AG09309 (cell line): ENCODE results near the gene CCSAP.

ENCODE experiments used
- DNase-seq: peaks from one replicate; pipeline ENCODE4 v3.0.0-alpha.2; 2010; ENCODE audit warnings: low read depth
- H3K4me3 ChIP-seq: 2 replicates; pipeline ENCODE4 v1.5.1; 2011; ENCODE audit warnings: mild to moderate bottlenecking, low read depth, low read length, moderate library complexity; ENCODE audit not compliant: control insufficient read depth
- TF ChIP-seq, protein P1 (sequence below): IDR thresholded peaks from 2 replicates; pipeline ENCODE4 v1.5.1; 2011; ENCODE audit warnings: mild to moderate bottlenecking, low read depth, low read length, inconsistent platforms; ENCODE audit not compliant: insufficient read depth, control insufficient read depth; ENCODE audit errors: missing control alignments

Gene CCSAP

GRCh38 chr1:229319487-229319886 lies 23.4 kb downstream of the CCSAP start:
- TF ChIP-seq, protein P1, sequence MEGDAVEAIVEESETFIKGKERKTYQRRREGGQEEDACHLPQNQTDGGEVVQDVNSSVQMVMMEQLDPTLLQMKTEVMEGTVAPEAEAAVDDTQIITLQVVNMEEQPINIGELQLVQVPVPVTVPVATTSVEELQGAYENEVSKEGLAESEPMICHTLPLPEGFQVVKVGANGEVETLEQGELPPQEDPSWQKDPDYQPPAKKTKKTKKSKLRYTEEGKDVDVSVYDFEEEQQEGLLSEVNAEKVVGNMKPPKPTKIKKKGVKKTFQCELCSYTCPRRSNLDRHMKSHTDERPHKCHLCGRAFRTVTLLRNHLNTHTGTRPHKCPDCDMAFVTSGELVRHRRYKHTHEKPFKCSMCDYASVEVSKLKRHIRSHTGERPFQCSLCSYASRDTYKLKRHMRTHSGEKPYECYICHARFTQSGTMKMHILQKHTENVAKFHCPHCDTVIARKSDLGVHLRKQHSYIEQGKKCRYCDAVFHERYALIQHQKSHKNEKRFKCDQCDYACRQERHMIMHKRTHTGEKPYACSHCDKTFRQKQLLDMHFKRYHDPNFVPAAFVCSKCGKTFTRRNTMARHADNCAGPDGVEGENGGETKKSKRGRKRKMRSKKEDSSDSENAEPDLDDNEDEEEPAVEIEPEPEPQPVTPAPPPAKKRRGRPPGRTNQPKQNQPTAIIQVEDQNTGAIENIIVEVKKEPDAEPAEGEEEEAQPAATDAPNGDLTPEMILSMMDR: no peak
- no peak for DNase-seq
- no peak overlapping the region for H3K4me3 ChIP-seq

DNA sequence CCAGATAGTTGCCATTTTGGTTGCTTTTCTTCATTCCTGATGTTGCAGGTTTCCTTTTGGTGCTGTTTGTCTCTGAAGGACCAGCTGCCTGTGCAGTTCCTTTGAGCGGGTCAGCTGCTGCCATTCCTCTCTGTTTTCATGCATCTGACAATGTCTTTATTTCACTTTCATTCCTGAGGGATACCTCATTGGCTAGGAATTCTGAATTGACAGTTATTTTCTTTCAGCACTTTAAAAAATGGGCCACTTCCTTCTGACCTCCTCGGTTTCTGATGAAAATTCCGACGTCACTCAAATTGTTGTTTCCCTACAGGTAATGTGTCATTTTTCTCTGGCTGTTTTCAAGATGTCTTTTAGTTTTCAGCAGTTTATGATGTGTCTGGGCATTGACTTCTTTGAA lies 24.8 kb downstream of the CCSAP start:
- no peak overlapping the region for H3K4me3 ChIP-seq
- no peak for DNase-seq
- TF ChIP-seq, protein P1: no peak

DNA sequence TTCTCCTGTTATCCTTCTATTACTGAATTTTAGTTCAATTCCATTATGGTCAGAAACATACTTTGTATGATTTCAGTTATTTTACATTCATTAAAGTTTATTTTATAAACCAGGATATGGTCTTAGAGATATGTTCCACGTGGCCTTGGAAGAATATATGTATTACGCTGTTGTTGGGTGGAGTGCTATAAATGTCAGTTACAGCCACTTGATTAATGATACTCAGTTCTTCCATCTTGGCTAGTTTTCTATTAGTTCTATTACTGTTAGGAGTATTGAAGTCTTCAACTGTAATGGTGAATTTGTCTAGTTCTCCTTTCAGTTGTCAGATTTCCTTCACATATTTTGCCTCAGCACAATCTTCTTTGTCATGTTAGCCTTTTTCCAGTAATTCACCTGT lies 26.7 kb downstream of the CCSAP start:
- H3K4me3 ChIP-seq: no peak overlapping the region
- TF ChIP-seq, protein P1: no peak
- DNase-seq: no peak

GRCh38 chr1:229310833-229311232 lies 32.0 kb downstream of the CCSAP start:
- no peak overlapping the region for H3K4me3 ChIP-seq
- TF ChIP-seq, protein P1: no peak
- DNase-seq: no peak

- TF ChIP-seq, protein P1: no peak
- DNase-seq: no peak
- no peak overlapping the region for H3K4me3 ChIP-seq
Measured at GRCh38 chr1:229309684-229310083, 33.2 kb downstream of the CCSAP start.

DNA sequence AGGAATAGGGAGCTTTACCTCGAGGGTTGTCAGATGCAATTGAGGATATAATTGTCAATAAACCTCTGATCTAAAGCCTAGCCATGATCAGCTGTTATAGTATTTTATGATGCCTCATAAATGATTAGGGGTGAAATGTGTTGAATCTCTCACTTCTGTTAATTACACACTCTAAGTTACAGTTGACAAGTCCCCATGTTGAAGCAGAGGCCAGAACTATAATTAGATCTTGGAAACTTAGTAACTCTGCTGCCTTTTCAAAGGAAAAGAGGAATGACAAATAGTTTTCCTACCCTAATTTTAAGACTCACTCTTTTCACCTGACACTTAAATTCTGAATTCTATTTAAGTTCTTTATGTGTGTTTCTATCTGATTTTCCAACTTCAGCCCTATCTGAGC lies 33.8 kb downstream of the CCSAP start:
- DNase-seq: no peak
- TF ChIP-seq, protein P1: no peak
- H3K4me3 ChIP-seq: no peak overlapping the region

DNA sequence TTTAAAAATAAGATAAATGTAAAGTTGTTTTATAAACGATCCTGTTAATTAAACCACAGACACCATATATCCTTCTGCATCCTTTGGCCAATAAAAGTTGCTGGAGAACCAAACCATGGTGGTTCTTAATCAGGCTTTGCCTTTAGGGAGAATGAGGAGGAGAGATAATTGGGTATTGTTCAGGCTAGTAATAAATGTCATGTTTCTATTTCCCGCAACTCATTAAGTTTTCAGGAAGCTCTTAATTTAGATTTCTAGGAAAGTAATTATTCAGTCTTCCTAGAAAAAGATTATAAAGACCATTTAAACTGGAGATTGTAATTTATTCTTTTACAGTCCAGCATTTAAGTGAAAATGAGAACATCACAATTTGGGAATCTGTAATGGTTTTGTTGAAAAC lies 37.5 kb downstream of the CCSAP start:
- H3K4me3 ChIP-seq: no peak overlapping the region
- TF ChIP-seq, protein P1: no peak
- DNase-seq: no peak
